Fibroblast of skin of abdomen (primary cell): Measurements from ENCODE around the gene HERC6.
"Not testable (repeated sequence)": the region's sequence is repeated elsewhere in the genome, so short reads cannot be mapped to it uniquely, and the experiment has no call there.

Source experiments
- DNase-seq: peaks from one replicate; pipeline ENCODE4 v3.0.0-alpha.2; 2013

Gene HERC6

DNA sequence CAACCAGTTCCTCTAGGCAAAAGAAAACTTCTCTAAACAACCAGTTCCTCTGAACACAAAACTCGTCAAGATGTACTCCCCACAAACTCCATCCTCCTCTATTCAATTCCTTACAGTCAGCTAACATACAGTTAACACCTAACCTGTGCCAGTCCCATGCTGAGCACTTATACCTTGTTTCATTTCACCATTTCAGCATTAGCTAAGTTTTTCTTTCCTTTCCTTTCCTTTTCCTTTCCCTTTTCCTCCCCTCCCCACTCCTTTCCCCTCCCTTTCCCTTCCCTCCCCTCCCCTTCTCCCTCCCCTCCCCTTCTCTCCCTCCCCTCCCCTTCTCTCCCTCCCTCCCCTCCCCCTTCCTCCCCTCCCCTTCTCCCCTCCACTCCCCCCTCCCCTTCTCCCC, 13.1 kb downstream of the HERC6 start:
- no peak for DNase-seq

DNA sequence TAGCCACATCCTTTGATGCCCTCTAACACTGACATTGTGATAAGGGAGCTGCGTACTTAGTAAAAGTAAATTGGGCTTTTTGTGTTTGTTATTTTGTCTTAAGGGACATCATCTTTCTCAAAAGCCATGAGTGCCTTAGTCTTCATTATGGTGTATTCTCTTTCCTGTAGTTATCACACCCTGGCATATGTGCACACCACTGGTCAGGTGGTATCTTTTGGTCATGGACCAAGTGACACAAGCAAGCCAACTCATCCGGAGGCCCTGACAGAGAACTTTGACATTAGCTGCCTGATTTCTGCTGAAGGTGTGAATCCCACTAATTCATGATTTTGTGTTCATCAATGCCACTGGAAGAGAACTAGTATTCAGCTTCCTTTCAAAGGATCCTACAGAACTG, 18.0 kb downstream of the HERC6 start:
- DNase-seq = no peak

DNA sequence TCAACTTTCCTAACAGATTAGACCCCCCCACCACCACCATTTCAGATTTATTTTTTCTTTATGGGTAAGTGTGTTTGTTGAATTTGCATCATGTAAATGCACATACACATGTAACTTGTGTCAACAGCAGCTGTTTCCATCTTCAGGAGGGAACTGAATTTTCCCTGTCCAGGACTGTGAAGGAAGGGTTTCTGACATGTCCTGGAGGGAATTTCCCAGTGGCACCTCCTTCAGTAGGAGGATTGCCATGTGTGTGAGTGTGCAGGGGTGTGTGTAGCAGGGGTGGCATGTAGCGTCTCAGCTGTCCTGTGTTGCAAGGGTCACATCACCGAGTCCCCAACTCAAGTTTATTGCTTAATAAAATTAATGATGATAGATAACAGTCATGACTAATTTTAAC, 19.7 kb downstream of the HERC6 start:
- no peak for DNase-seq

DNA sequence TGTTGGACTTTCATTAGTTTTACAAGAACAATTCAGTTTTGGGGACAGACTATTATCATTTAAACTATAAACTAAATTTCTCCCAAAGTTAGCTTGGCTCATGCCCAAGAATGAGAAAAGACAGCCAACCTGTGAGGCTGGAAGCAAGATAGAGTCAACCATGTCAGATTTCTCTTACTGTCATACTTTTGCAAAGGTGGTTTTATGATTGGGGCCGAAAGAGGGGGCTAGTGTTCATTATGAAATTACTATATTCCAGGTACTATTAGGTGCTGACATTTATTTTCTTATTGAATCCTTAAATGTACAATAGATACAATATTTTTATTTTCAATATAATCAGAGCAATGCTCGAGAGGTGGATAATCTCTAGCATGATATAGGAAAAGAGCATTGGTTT, 30.6 kb downstream of the HERC6 start:
- no peak for DNase-seq

DNA sequence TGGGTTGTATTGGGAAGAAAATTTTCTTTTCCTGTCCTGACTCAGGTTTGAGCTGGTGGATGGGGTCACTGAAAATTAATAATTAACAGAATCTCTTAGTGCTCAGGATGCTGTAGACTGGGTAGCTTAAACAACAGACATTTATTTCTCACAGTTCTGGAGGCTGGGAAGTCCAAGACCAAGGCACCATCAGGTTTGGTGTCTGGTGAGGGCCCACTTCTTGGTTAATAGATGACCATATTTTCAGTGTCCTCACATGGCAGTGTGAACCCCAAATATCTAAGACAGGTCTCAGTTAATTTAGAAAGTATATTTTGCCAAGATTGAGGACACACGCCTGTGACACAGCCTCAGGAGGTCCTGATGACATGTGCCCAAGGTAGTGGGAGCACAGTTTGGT, 31.1 kb downstream of the HERC6 start:
- DNase-seq = no peak

DNA sequence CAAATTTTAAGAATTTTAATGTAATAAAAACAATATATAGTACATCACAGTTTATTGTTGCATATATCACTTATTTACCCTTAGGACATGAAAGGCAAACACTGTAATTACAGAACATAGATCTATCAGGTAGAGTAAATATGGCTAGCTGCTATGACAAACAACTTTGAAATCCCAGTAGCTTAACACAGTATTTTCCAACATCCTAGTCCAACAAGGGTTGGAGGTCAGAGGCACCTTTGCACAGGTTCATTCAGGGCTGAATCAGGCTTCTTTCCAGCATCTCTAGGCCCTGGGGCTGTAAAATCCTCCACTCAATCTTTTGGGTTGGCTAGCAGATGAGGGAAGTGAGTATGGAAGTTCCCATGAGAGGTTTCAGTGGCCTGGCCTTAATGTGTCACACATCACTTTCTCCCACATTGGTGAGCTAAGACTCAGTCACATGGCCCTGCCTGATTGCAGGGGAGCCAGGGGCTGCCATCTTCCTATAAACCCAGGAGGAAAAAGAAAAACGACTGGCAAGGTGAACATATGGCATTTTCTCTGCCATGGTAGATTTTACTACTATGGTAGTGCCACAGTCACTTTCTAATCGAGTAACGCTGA, 32.9 kb downstream of the HERC6 start:
- no peak for DNase-seq

DNA sequence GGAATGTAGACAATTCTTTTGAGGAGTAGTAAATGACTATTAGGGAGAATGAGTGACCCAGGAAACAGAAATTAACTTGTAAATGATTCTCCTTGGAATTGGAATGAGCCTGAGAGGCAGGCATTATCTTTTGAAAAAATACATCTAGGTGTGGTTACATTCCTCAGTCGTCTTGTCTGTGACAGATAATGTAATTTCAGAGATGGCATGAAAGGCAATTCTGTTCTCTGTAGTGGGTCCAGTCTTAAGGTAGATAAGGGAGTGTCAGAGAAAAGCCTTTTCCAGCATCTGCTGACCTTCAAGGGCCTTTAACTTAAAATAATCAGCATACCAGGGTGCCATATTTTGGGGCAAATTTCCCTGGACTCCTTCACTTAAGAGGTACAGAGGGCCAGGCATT, 35.1 kb downstream of the HERC6 start:
- no peak for DNase-seq

DNA sequence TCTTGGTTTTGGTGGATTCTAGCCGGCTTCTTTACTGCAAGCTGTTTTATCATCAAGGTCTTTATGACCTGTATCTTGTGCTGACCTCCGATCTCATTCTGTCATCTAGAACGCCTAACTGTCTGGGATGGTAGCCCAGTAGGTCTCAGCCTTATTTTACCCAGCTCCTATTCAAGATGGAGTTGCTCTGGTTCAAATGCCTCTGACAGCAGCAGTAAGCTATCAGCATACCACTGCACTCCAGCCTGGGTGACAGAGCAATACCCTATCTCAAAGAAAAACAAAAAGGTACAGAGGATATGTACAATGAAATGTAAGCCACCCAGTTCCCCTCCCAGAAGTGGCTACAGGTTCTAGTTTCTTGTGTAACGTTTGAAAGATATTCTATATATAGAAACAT, 36.1 kb downstream of the HERC6 start:
- DNase-seq = no peak

DNA sequence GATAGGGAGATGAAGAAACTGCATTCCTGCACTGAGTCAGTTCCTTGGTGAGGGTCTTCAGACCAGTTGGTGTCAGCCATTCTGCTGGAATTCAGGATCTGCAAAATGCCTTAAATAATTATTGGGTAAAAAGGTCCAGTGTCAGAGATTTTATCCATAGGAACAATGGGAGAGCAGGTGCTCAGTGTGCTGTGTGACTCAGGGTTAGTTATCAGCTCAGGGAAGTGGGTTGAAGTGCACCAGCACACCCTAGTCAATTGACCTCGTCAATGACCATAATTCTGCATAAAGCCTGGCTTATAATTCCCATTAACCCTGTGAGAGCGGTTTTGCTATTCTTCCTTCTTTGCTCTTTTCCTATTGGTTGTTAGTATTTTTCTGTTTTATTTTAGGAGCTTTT, 37.3 kb downstream of the HERC6 start:
- DNase-seq = no peak

DNA sequence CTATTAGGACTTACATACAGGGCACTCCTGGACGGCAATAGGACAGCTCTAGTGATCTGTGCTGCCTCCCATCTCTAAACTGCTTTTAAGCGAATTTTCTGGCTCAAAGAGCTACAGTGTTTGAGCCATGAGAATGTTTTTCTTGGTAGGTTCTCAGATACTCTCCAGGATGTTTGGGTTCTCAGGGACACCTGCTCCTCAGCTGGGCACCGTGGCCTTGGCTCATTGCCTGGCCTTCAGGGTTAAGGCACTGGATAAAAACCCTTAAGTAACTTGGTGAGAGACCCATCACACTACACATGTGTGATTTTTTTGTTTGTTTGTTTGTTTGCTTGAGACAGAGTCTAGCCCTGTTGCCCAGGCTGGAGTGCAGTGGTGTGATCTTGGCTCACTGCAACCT, 39.8 kb downstream of the HERC6 start:
- DNase-seq = no peak

DNA sequence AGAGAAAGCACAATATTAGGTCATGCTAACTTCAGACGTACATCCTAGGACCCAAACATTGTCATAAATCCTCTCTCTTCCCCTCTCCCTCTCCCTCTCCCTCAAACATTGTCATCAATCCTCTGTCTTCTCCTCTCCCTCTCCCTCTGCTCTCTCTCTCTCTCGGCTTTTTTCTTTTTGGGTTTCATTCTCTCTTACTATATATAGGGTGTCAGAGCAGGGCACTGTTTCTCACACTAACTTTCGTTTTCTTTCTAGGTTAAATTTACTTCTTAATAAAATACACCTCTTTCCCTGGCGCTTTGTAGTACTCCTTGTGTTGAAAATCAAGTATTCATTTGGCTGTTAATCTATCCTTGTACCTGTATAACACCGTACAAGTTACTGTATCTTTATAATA, 41.2 kb downstream of the HERC6 start:
- DNase-seq = no peak

DNA sequence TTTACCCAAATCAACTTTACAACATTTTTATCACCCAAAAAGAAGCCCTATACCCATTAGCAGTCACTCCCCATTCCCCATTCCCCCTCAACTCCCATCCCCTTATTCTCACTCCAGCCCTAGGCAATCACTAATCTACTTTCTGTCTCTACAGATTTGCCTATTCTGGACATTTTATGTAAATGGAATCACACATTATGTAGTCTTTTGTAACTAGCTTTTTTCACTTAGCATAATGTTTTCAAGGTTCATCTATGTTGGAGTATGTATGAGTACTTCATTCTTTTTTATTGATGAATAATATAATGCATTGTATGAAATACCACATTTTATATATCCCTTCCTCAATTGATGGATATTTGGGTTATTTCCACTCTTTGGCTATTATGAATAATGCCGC, 42.2 kb downstream of the HERC6 start:
- DNase-seq = no peak

DNA sequence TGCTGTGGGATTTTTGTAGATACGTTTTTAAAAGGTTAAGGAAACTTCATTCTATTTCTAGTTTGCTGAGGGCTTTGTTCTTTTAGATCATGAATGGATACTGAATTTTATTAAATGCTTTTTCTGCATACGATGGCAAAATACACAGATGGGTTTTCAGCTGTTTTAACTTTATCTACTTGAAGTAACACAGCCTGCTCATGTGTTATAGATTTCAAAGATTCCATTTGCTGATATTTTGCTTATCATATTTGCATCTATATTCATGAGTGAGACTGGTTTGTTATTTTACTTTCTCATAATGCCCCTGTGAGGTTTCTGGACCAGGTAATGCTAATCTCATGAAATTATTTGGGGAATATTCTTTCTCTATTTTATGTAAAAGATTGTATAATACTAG, 43.8 kb downstream of the HERC6 start:
- DNase-seq = no peak

DNA sequence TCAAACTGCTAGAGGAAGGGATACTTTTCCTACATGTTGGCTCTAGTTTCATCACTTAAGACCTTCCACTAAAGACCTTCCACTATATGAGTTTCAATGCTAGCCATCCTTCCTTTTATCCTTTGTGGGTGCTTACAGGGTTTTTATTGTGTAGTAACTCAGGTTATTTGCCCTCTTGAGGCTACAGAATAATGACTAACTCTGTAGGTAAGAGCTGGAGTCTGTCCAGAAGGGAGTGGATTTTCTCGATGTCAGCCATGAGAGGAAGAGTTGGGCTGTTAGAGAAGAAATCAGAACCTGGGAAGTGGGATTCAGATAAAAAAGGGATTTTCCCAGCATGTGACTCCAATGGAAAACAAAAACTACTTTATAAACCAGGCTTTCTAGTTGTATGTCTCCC, 50.7 kb downstream of the HERC6 start:
- no peak for DNase-seq

DNA sequence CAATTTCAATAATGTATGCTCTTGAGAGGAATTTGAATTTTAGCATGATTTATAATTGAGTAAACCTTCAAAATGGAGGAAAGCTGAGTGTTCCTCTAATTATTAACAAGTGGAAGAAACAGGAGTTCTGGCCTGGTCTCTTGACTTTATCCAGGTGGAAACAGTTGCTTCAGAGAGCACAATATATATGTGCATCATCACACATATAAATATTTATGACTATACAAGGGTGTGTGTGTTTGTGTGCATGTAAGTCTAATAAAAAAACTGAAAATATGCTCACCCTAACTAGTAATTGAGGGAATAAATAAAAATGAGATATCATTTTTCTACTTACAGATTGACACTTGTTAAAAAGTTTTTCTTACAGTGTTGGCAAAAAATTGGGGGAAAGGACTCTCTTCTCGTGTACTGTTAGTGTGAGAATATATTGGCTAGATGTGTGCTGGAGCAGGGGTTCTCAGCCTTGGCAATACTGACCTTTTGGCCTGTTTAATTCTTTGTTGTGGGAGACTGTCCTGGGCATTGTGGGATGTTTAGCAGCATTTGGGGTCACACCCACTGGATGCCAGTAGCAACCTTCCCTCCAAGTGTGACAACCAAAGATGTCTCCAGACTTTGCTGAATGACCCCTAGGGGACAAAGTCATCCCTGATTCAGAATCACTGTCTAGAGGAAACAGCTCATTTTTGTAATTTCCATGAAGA, 57.5 kb downstream of the HERC6 start:
- DNase-seq = no peak

DNA sequence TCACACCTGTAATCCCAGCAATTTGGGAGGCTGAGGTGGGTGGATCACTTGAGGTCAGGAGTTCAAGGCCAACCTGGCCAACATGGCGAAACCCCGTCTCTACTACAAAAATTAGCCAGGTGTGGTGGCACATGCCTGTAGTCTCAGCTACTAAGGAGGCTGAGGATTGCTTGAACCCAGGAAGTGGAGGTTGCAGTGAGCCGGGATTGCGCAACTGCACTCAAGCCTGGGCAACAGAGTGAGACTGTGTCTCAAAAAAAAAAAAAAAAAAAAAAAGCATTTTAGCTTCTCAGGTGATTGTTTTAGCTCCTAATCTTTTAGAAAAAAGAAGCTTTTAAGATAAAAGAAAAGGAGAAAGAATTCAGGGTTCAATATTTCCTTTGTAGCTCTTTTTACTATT, 59.2 kb downstream of the HERC6 start:
- DNase-seq = not testable (repeated sequence)

DNA sequence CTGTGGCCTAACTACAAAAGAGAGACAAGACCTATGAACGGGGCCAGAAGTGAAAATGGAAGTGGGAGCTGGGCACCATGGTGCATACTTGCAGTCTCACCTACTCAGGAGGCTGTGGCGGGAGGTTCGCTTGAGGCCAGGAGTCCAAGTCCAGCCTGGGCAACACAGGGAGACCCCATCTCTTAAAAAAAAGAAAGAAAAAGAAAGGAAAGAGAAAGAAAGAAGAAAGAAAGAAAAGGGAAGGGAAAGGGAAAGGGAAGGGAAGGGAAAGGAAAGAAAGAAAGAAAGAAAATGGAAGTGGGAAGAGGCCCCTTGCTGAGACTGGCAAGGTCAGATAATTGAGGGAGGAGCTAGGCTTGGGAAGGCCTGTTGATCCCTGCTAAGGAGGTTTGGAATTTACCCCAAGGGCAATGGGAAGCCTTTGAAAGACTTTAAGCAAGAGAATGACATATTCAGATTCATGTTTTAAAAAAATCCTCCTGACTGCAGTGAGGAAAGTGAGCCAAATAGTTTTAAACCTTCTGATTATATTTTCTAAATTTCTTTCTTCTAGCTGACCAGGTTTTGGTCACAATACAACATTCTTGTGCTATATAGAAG, 60.6 kb downstream of the HERC6 start:
- no peak for DNase-seq

DNA sequence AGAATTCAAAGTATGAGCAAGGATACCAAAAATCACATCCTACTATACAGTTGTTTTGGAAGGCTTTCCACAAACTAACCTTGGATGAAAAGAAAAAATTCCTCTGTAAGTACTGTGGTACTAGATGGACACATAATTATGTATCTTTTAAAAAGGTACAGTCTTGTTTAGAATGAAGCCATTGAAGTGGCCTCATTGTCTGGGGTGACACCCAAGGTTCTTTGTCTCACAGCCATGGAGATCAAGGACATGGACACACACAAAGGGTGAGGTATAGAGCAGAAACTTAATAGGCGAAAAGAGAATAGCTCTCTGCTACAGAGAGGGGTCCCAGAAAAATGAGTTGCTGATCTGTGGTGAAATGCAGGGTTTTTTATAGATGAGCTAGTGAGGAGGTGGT, 61.5 kb downstream of the HERC6 start:
- DNase-seq = no peak

DNA sequence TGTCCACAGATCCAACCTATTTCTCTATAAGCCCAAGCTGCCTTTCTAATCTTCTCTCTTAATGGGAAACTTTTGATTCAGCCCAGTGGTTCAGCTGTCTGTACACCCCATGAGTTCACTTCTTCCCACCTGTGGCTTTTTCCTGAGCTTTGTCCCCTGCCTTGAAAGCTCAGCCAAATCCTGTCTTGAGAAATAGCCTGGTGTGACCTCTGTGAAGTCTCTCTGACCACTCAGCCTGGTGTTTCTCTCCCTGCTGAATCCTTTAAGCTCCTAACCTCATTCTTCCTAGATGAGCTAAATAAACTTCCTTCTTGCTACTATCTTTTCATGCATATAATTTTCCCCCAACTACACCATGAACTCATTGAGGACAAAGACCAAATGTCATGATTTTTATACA, 63.0 kb downstream of the HERC6 start:
- DNase-seq = no peak

DNA sequence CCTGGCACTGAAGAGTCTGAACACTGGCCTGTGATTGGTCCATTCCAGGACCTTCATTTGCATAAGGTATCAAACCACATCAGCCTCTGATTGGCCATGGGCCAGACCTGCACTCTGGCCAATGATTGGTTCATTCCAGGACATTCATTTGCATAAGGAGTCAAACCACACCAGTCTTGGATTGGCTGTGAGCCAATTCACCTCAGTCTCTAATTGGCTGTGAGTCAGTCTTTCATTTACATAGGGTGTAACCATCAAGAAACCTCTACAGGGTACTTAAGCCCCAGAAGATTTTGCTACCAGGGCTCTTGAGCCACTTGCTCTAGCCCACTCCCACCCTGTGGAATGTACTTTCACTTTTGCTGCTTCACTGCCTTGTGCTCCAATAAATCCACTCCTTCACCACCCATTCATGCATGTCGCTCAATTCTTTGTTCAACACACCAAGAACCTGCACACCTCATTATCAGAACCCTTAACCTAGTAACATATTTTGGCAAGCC, 64.1 kb downstream of the HERC6 start:
- DNase-seq = peak; percentile 8

DNA sequence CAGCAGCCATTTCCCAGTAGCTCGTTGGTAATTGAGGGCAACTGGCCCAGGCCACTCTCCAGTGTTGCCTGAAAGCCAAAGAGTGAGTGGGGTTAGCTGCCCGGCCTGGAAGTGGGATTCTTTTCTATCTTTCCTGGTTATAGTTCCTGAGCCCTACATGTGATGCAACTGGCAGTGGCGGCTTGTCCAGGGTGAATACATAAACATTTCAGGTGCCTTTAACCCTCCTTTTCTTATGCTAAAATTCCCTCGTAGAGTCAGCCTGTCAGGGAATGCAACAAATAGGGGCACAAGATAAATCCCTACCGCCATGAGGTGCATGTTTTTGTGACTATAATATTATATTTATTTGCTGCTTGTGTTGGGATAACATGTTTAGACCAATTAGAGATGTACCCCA, 64.8 kb downstream of the HERC6 start:
- no peak for DNase-seq

DNA sequence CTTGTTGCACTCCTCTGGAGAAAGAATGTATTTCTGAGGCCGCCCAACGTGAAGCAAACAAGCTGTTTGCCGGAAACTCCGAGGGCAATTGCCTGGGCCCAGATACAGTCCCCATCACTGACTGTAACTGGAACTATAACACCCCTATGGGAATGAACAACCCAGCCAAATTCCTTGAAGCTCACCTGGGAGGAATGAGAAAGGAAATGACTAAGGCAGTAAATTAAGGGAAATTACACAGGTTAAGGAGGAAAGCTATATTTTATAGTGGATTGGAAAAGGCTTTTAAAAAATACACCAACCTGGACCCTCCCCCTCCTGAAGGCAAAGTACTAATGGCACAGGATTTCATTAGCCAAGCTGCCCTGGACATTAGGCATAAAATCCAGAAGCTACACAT, 66.6 kb downstream of the HERC6 start:
- no peak for DNase-seq

DNA sequence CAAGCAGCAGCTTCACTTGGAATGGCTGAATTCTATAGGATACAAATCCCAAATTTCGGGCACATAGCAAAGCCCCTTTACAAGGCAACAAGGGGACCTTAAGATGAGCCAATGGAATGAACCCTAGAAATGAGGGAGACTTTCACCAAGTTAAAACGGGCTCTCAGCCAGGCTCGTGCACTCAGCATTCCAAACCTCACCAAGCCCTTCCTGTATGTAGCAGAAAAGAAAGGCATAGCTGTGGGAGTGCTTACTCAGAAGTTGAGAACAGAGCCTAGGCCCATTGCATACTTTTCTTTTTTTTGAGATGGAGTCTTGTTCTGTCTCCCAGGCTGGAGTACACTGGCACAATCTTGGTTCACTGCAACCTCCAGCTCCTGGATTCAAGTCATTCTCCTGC, 67.5 kb downstream of the HERC6 start:
- no peak for DNase-seq

DNA sequence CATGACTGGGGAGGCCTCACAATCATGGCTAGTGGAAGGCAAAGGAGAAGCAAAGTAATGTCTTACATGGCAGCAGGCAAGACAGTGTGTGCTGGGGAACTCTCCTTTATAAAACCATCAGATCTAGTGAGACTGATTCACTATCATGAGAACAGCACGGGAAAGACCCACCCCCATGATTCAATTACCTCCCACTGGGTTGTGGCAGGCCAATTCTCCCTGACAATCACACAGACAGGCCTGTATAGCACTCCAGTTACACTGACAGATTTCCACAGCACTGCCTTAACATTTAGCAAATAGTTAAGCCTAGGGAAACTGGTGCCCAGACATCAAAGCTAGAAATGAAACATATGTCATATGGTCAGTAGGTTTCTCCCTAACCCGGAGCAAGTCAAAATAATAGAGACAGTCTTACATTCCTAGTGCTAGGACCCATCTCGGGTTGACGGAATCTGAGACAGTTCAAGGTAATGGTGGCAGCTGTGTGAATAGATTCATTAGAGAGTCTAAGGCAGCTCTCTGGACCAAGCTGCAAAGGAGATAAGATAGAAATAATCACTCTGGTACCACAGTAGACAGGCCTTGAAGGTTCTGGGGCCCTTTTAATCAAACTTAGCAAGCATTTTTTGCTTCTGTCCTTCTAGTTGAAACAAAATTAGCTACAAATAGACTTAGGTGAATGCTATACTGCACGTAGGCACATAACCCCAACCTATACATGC, 68.9 kb downstream of the HERC6 start:
- no peak for DNase-seq
